ENCODE results near the gene SLC25A51. TPM values are rescaled to one million over a fixed set of nuclear protein-coding genes. Genes with fewer than 3 reads are reported as not detected.

SLC25A51 gene
- total RNA-seq, 1 experiment from 2014 or later = 9.3 TPM

GRCh38 chr9:37947471-37947870 is 43.5 kb upstream of the SLC25A51 start:
- intact Hi-C loops (cut with micrococcal nuclease; ENCODE audit: unreplicated experiment) = no loop called here
- Mint-ChIP-seq H3K4me1 (ENCODE audit: low read depth, unreplicated experiment) (peaks cover 20% of the 10 kb centered on the region), H3K36me3 (ENCODE audit: insufficient read depth, unreplicated experiment) (peaks cover 31% of the 10 kb centered on the region), H3K4me3 (ENCODE audit: low read depth, unreplicated experiment) (no peak overlapping the region), H3K9me3 (ENCODE audit: low read depth, unreplicated experiment) (no peaks in the 10 kb centered on the region), H3K27me3 (ENCODE audit: unreplicated experiment) (no peaks in the 10 kb centered on the region), H3K27ac (ENCODE audit: unreplicated experiment) (no peak overlapping the region)
- TF ChIP-seq, protein P1, sequence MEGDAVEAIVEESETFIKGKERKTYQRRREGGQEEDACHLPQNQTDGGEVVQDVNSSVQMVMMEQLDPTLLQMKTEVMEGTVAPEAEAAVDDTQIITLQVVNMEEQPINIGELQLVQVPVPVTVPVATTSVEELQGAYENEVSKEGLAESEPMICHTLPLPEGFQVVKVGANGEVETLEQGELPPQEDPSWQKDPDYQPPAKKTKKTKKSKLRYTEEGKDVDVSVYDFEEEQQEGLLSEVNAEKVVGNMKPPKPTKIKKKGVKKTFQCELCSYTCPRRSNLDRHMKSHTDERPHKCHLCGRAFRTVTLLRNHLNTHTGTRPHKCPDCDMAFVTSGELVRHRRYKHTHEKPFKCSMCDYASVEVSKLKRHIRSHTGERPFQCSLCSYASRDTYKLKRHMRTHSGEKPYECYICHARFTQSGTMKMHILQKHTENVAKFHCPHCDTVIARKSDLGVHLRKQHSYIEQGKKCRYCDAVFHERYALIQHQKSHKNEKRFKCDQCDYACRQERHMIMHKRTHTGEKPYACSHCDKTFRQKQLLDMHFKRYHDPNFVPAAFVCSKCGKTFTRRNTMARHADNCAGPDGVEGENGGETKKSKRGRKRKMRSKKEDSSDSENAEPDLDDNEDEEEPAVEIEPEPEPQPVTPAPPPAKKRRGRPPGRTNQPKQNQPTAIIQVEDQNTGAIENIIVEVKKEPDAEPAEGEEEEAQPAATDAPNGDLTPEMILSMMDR (IDR thresholded peaks at IDR 0.05; ENCODE audit: unreplicated experiment) = no peak
- CTCF ChIA-PET = no interaction called here
- BruUV-seq (replicated peaks) = no TSS peak
- DNase-seq = no peak

DNA sequence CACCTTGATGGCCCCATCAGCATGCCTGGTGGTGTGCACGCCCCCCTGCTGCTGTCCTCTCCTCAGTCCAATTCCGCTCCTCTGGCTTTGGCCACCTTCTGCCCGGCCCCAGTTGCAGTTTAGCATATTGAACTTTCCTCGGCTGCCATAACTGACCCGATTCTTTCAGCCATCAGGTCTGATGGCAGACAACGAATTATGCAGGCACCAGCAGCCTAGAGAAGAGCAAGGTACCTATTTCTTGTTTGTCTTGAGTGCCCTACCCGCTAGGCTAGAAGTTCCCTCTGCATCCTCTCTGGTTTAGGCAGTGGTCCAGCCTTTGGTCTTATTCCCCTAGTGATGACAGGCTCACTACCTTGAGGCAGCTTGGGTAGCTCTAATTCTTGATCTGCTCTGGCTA is 43.0 kb upstream of the SLC25A51 start:
- Mint-ChIP-seq H3K4me3 (ENCODE audit: low read depth, unreplicated experiment) (no peak overlapping the region), H3K27ac (ENCODE audit: unreplicated experiment) (no peak overlapping the region), H3K9me3 (ENCODE audit: low read depth, unreplicated experiment) (no peaks in the 10 kb centered on the region), H3K27me3 (ENCODE audit: unreplicated experiment) (no peaks in the 10 kb centered on the region), H3K4me1 (ENCODE audit: low read depth, unreplicated experiment) (peaks cover 15% of the 10 kb centered on the region), H3K36me3 (ENCODE audit: insufficient read depth, unreplicated experiment) (peaks cover 26% of the 10 kb centered on the region)
- TF ChIP-seq, protein P1 (IDR thresholded peaks at IDR 0.05; ENCODE audit: unreplicated experiment) = no peak
- no TSS peak for BruUV-seq (replicated peaks)
- intact Hi-C loops (cut with micrococcal nuclease; ENCODE audit: unreplicated experiment) = no loop called here
- CTCF ChIA-PET = no interaction called here
- DNase-seq = no peak

DNA sequence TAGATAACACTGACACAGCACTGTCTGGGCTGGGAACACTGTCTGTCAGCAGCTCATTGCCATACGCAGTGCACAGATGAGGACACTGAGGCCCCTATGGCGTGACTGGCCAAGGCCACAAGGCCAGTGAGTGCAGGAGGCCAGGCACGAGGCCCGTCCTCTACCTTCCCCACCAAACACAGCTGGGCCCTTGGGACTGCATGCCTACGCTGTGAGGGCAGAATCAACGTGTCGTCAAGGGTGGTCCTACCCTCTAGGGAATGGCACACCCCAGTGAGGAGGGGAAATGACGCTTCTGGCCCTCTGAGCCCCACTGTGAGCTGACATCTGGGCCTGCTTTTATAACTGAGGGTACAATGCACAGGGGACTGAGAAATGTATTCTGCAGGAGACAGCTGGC is 42.1 kb upstream of the SLC25A51 start:
- Mint-ChIP-seq H3K4me3 (ENCODE audit: low read depth, unreplicated experiment) (no peak overlapping the region), H3K4me1 (ENCODE audit: low read depth, unreplicated experiment) (peaks cover 12% of the 10 kb centered on the region), H3K27me3 (ENCODE audit: unreplicated experiment) (no peaks in the 10 kb centered on the region), H3K27ac (ENCODE audit: unreplicated experiment) (no peak overlapping the region), H3K9me3 (ENCODE audit: low read depth, unreplicated experiment) (no peaks in the 10 kb centered on the region), H3K36me3 (ENCODE audit: insufficient read depth, unreplicated experiment) (peaks cover 20% of the 10 kb centered on the region)
- intact Hi-C loops (cut with micrococcal nuclease; ENCODE audit: unreplicated experiment) = no loop called here
- BruUV-seq (replicated peaks) = no TSS peak
- TF ChIP-seq, protein P1 (IDR thresholded peaks at IDR 0.05; ENCODE audit: unreplicated experiment) = no peak
- CTCF ChIA-PET = no interaction called here
- DNase-seq = no peak

DNA sequence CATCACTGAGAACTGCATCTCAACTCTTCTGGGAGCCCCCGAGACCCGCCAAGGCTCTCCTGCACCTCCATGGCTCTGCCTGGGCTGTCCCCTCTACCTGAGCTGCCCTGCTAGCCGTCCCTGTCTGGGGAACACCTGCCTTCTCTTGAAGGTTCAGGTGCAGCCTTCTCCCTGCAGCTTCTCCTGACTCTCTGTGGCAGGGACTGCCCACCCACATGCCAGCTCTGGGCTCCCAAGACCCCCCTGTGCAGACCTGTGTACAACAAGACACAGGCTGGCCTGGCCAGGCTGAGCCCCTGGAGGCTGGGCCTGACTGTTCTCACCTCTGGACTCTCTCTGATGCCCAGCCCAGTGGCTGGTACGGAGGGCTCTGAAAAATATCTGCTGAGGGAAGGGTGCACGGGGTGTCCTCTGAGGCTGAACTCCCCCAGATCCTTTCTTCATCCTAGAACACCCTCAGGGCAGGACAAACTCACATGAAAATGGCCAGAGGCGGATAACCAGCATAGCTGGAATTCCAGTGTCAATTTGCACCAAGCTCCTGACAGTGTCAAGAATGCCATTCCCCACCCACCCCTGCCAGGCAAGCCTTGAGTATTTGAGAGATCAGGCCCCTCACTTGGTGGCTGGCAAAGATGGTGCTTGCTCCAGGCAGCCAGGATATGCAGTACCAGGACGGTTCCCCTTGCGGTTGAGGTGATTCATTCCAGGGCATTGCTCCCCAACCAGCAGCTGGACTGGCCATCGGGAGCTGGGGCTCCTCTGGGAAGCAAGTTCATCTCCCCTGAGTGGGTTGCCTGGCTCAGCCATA is 40.9 kb upstream of the SLC25A51 start:
- H3K27ac Mint-ChIP-seq (ENCODE audit: unreplicated experiment) = no peak overlapping the region
- intact Hi-C loops (cut with micrococcal nuclease; ENCODE audit: unreplicated experiment) = no loop called here
- BruUV-seq (replicated peaks) = no TSS peak
- CTCF ChIA-PET = no interaction called here
- TF ChIP-seq, protein P1 (IDR thresholded peaks at IDR 0.05; ENCODE audit: unreplicated experiment) = no peak
- H3K36me3 Mint-ChIP-seq (ENCODE audit: insufficient read depth, unreplicated experiment) = peaks cover 14% of the 10 kb centered on the region
- H3K27me3 Mint-ChIP-seq (ENCODE audit: unreplicated experiment) = no peaks in the 10 kb centered on the region
- no peak overlapping the region for H3K4me3 Mint-ChIP-seq (ENCODE audit: low read depth, unreplicated experiment)
- H3K9me3 Mint-ChIP-seq (ENCODE audit: low read depth, unreplicated experiment) = no peaks in the 10 kb centered on the region
- DNase-seq = no peak
- H3K4me1 Mint-ChIP-seq (ENCODE audit: low read depth, unreplicated experiment) = peaks cover 12% of the 10 kb centered on the region
